HG03159 (cell line): ENCODE data around the gene ADK.
"Not testable (repeated sequence)": the region's sequence is repeated elsewhere in the genome, so short reads cannot be mapped to it uniquely, and the experiment has no call there.

Experiments used
- ATAC-seq: cut with Tn5 transposase; IDR thresholded peaks from one replicate; pipeline ENCODE4 v1.9.1; 2021; ENCODE audit warnings: mild to moderate bottlenecking, moderate library complexity; ENCODE audit not compliant: unreplicated experiment

The ADK gene

GRCh38 chr10:74140553-74140952, 10.5 kb upstream of the ADK start:
- no peak for ATAC-seq

- ATAC-seq: no peak
Observed at GRCh38 chr10:74145133-74145532, 5.9 kb upstream of the ADK start.

GRCh38 chr10:74146980-74147379, 4.0 kb upstream of the ADK start:
- ATAC-seq: not testable (repeated sequence)

- ATAC-seq: peak; percentile 35
Observed at GRCh38 chr10:74150204-74150989, 624 bp upstream of the ADK start, which contains the start of gene AP3M1. Gene AP3M1 (minus strand): TSS chr10:74150828. CDS start chr10:74138379, 12,449 bp downstream.

- no peak for ATAC-seq
Observed at GRCh38 chr10:74151879-74152722, 1.1 kb downstream of the ADK start.

- ATAC-seq: no peak
Observed at GRCh38 chr10:74153123-74153522, 2.1 kb downstream of the ADK start.

- ATAC-seq: no peak
Observed at GRCh38 chr10:74153676-74154075, 2.7 kb downstream of the ADK start.

DNA sequence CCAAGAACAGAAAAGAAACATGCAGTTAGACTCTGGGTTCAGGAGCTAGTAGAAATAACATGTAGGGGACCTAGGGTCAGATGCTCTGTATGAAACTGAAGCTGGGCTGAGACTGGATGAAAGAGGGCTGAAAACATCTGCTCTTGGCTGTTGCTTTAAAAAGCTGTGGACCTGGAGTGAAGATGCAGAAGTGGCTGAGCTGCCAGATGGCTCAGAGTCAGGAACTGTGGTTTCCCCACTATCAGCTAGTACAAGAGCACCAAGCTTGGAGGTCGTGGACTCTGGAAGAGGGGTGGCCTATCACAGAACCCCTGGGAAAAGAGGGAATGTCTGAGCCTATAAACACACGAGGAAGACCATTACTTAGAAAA, 5.9 kb downstream of the ADK start:
- ATAC-seq: no peak

GRCh38 chr10:74160013-74160412, 9.0 kb downstream of the ADK start:
- no peak for ATAC-seq

GRCh38 chr10:74163319-74164068, 12.5 kb downstream of the ADK start:
- no peak for ATAC-seq

DNA sequence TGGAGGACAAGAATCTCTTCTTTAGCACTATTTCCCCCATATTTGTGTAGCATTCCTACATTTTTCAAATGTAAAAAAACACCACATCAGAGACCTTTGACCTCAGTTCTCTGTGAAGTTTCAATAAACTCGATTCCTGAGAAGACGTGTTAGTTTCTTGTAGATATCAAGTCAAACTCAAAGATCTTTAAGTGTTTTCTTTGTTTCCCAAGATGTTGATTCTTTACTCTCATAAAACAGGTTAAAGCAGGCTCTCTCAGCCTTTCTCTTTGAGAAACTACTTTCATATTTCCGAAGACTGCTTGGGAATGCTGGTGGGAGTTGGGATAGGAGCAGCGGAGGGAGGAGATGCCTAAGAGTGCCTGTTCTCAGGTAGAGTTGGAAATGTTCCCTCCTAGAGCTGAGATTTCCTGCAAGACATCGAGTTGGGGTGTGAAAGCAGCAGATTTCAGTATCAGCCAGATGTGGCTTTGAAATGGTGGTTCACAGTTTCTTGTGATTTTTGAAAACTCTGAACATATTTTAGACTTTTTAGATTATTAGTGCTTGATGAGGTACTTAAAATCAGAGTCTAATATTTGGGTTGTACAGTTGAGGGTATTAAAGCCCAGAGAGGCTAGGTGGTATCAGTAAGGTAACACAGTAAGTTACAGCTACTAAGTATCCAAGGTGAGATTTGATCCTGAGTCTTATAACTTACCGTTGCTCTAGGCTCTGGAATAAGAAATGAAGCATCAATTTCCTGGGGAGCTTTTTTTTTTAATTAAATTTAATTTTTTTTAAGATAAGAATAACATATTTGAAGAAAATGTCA, 13.9 kb downstream of the ADK start:
- no peak for ATAC-seq

DNA sequence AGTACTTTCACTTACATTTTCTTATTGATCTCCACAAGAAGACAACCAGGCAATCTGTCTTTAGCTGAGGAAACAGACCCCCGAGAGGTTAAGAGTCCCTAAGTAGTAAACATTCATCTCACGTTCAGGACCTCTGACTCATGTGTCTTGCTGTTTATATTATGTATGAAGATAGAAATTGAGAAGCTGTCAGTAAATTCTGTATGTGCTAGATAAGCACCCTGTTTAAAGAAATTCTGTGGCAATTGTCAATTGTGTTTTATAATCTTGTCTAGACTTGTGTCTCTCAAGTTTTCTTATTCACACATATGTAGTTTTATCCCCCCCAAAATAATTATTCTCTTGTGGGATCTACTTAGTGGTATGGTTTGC, 14.5 kb downstream of the ADK start:
- ATAC-seq: no peak

DNA sequence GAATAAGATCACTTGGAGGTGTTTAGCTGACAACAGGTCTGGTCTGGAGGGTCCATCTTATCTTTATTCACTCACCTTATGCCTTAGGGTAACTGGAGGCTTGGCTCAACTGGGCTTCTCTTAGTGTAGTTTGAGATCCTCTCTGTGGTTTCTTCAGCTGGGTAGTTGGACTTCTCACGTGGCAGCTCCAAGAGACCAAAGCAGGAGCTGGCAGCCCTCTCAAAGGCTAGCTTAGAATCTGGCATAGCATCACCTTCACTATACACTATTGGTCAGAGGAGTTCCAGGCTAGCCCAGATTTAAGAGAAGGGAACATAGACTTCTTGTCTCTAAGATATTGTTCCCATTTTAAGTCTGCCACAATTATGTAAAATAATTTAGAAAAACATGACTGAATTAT, 16.4 kb downstream of the ADK start:
- no peak for ATAC-seq

DNA sequence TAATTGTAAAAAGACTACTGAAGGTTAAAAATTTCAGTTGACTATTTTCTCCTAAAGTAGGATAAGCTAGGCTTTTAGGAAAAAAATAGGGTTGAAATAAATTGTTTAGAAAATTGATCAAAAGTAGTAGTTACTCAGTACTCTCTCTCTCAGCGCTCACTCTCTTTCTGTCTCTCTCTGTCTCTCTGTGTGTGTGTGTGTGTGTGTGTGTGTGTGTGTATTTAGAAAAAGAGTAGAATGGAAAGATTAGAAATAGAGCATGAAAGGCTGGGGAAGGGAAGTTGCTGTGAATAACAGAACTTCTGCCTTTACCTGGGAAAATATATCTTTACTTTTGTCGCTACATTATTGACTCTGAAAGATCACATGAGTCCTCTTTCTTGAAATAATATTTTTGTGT, 20.6 kb downstream of the ADK start:
- ATAC-seq: no peak

DNA sequence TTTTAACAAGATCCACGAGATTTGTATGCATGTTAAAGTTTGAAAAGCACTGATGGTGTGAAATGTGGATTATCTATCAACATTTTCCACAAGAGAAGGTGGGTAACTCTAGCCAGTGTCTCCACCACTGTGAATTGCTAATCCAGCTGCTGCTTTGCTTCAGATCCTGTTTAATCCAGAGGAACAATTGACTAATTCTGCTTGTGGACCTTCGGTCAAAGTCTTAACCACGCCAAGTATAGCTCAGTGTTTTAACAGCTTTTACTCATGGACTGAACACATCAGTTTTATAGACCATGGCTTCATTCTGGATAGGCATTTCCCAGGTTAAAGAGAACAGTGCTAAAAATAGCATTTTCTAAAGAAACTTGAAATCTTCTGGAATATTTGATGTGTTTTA, 23.5 kb downstream of the ADK start:
- no peak for ATAC-seq

GRCh38 chr10:74175510-74176379, 24.7 kb downstream of the ADK start:
- ATAC-seq: peak; percentile 3

DNA sequence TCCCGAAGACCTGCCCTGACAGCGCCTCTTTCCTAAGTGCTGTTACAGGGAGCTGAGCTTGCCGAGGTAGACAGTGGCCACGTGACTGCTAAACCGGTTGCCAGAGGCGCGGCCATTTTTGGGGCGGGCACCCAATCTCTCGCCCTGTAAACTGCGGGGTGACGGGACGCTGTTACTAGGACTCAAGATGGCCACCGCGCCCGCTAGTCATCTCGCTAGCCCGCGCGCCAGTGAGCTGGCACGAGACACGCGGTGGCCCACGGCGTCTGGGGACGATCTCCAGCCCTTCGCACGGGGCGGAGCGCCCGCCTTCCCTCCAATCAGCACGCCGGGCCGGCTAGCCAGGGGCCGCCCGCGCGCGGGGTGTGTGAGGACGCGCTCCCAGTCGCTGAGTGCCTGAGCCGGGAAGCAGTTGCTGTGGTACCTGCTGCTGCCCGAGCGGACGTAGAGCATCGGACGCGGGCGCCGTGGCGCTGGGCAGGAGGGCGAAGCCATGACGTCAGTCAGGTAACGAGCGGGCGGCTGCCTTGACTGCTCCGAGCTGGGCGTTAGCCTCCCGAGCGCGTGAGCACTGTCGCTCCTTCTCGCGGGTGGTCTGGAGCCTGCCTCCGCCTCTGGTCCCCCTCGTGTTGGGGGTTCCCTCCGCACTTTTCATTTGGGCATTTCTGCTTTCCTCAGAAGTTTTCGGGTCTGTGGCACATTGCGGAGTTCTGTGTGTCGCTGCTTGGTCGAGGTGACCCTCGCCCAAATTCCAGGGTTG, 25.5 kb downstream of the ADK start:
- ATAC-seq: peak; percentile 86

- ATAC-seq: peak; percentile 25
Observed at GRCh38 chr10:74177140-74177677, 26.2 kb downstream of the ADK start.
